Endothelial cell of umbilical vein (primary cell): ENCODE data around the gene MOB3B. TPM values are rescaled to one million over a fixed set of nuclear protein-coding genes. Genes with fewer than 3 reads are reported as not detected.

Experiments used
- BruUV-seq: library from RNA; stranded (reverse); fragments of 400-500 nt; replicated peaks from 2 replicates; lab custom pipeline; 2021; lab: Mats Ljungman, UMichigan
- CTCF ChIA-PET: fragments of 300-600, 350-600 bp; sonication (Branson Sonifier 250); formaldehyde crosslinking; loops from one replicate; lab custom pipeline; 2021; ENCODE audit warnings: antibody characterized with exemption, inconsistent platforms; lab: Charles Lee
- POLR2A ChIA-PET: fragments of 300-600, 350-600 bp; sonication (Branson Sonifier 250); formaldehyde crosslinking; loops from one replicate; lab custom pipeline; 2021; ENCODE audit warnings: antibody characterized with exemption, inconsistent platforms; lab: Charles Lee
- DNase-seq: peaks from one replicate; pipeline ENCODE4 v3.0.0-alpha.2; 2011; ENCODE audit warnings: low read depth, low spot score
- FAIRE-seq: peaks from 2 replicates; lab custom pipeline; 2011; peaks lifted over from hg19 to GRCh38; lab: Jason Lieb, UNC
- H2AFZ ChIP-seq: 2 replicates; pipeline ENCODE4 v1.6.0; 2012; ENCODE audit warnings: low read depth, low read length, control low read depth, inconsistent platforms
- H3K27ac ChIP-seq: 2 replicates; pipeline ENCODE4 v1.5.1; 2011; ENCODE audit warnings: low read depth, mild to moderate bottlenecking, control low read depth, low read length, moderate library complexity; ENCODE audit not compliant: insufficient read depth
- H3K27me3 ChIP-seq, 2 experiments: 2 replicates each; pipeline versions ENCODE4 v1.6.0 to v1.6.1; 2011; ENCODE audit warnings: low read length in 2 of 2, mixed read lengths in 1 of 2; ENCODE audit not compliant: control insufficient read depth in 2 of 2, insufficient read depth in 2 of 2
- H3K36me3 ChIP-seq, 2 experiments: 2 replicates in 1 of 2; 3 replicates in 1 of 2; pipeline ENCODE4 v1.5.1; 2011; ENCODE audit warnings: low read length in 2 of 2, mild to moderate bottlenecking in 1 of 2, moderate library complexity in 1 of 2; ENCODE audit not compliant: control insufficient read depth in 2 of 2, insufficient read depth in 2 of 2; ENCODE audit errors: extremely low read depth in 1 of 2
- H3K4me1 ChIP-seq: 3 replicates; pipeline ENCODE4 v1.5.1; 2011; ENCODE audit warnings: mild to moderate bottlenecking, low read length; ENCODE audit not compliant: control insufficient read depth, insufficient read depth; ENCODE audit errors: extremely low read depth
- H3K4me2 ChIP-seq: 2 replicates; pipeline ENCODE4 v1.6.1; 2011; ENCODE audit warnings: low read length, control low read depth, mixed read lengths; ENCODE audit not compliant: insufficient read depth
- H3K4me3 ChIP-seq, 3 experiments: fragments of 200-600 bp in 1 of 3; sonication (generic), shearing (Covaris generic) in 1 of 3; replicated peaks in 1 of 3; 2 replicates each; pipeline ENCODE4 v1.5.1; 2011 to 2016; ENCODE audit warnings: control low read depth in 3 of 3, low read length in 3 of 3, mild to moderate bottlenecking in 2 of 3, inconsistent platforms in 1 of 3, low read depth in 1 of 3, moderate library complexity in 1 of 3; ENCODE audit not compliant: insufficient read depth in 1 of 3
- H3K79me2 ChIP-seq: 2 replicates; pipeline ENCODE4 v1.6.0; 2012; ENCODE audit warnings: low read length, inconsistent platforms; ENCODE audit not compliant: control insufficient read depth, insufficient read depth
- H3K9ac ChIP-seq: replicated peaks from 2 replicates; pipeline ENCODE3; 2011; ENCODE audit warnings: low read length, control low read depth; ENCODE audit not compliant: insufficient read depth; ENCODE audit errors: extremely low read depth
- H3K9me1 ChIP-seq: replicated peaks from 3 replicates; pipeline ENCODE4 v1.6.0; 2011; ENCODE audit warnings: mild to moderate bottlenecking, low read length; ENCODE audit not compliant: control insufficient read depth, insufficient read depth; ENCODE audit errors: extremely low read depth
- H3K9me3 ChIP-seq: replicated peaks from 2 replicates; pipeline ENCODE4 v1.5.1; 2012; ENCODE audit warnings: low read length, inconsistent platforms; ENCODE audit not compliant: control insufficient read depth, insufficient read depth
- H4K20me1 ChIP-seq: replicated peaks from 2 replicates; pipeline ENCODE3; 2011; ENCODE audit warnings: mild to moderate bottlenecking, low read length; ENCODE audit not compliant: control insufficient read depth, insufficient read depth; ENCODE audit errors: extremely low read depth
- EZH2 ChIP-seq: IDR thresholded peaks from 2 replicates; pipeline ENCODE4 v1.6.1; 2012; ENCODE audit warnings: borderline replicate concordance, low read depth, mild to moderate bottlenecking, moderate library complexity, low read length, inconsistent platforms; ENCODE audit not compliant: severe bottlenecking
- FOS ChIP-seq: IDR thresholded peaks from 2 replicates; pipeline ENCODE4 v1.6.1; 2011; ENCODE audit warnings: mild to moderate bottlenecking, low read length, moderate library complexity, borderline replicate concordance; ENCODE audit not compliant: insufficient read depth
- GATA2 ChIP-seq: IDR thresholded peaks from 2 replicates; pipeline ENCODE4 v1.7.0; 2011; ENCODE audit warnings: low read depth, mild to moderate bottlenecking, moderate library complexity, mixed read lengths, low read length; ENCODE audit not compliant: insufficient read length, insufficient read depth
- JUN ChIP-seq: IDR thresholded peaks from 2 replicates; pipeline ENCODE4 v1.6.1; 2011; ENCODE audit warnings: borderline replicate concordance, low read depth; ENCODE audit not compliant: insufficient read length, insufficient read depth
- MAX ChIP-seq: IDR thresholded peaks from 2 replicates; pipeline ENCODE4 v1.6.1; 2011; ENCODE audit not compliant: insufficient read depth, insufficient read length
- MYC ChIP-seq: IDR thresholded peaks from one replicate; pipeline ENCODE4 v1.6.1; 2011; ENCODE audit warnings: mild to moderate bottlenecking, low read depth, low read length
- POLR2A ChIP-seq: IDR thresholded peaks from 2 replicates; pipeline ENCODE4 v1.6.1; 2012; ENCODE audit warnings: low read depth, mild to moderate bottlenecking, control low read depth, low read length
- POLR2AphosphoS5 ChIP-seq: IDR thresholded peaks from 2 replicates; pipeline ENCODE4 v1.6.1; 2012; ENCODE audit warnings: low read depth, mild to moderate bottlenecking, control low read depth, low read length, moderate library complexity; ENCODE audit not compliant: insufficient read depth
- dilution Hi-C: fragments of 300-500 bp; cut with MboI; formaldehyde crosslinking; loops from one replicate; pipeline ENCODE4 v1.15.0; 2019; ENCODE audit warnings: low sequenced_read_pairs; ENCODE audit not compliant: extremely low pct_ligation_motif_present
- intact Hi-C: fragments of 100-400 bp; cut with micrococcal nuclease; formaldehyde crosslinking; loops from one replicate; pipeline ENCODE4 v1.10.0; 2022
- polyA plus RNA-seq, 4 experiments: library from polyadenylated mRNA; depleted of rRNA in 3 of 4; stranded (reverse) in 3 of 4; unstranded in 1 of 4; fragments of >200 nt; gene quantifications; 2 replicates each; pipeline versions ENCODE4 v1.2.1 to v1.2.3, GENCODE V29; 2011 to 2012; ENCODE audit warnings: missing spikeins in 1 of 4
- total RNA-seq: library from RNA; stranded (reverse); gene quantifications from 2 replicates; pipeline ENCODE4 v1.2.3, GENCODE V29; 2021
- TF ChIP-seq, protein P1 (sequence below), 2 donors: IDR thresholded peaks; 1 replicate in 1 of 2; 2 replicates in 1 of 2; pipeline ENCODE4 v1.5.1; 2011; ENCODE audit warnings: low read length in 2 of 2, mild to moderate bottlenecking in 2 of 2, moderate library complexity in 2 of 2, control low read depth in 1 of 2, inconsistent platforms in 1 of 2, low read depth in 1 of 2; ENCODE audit not compliant: insufficient read depth in 1 of 2; ENCODE audit errors: extremely low read depth in 1 of 2

MOB3B gene
- total and polyA plus RNA-seq, 2 donors (not counting 3 experiments of a cell fraction or from before 2014, with no cell fraction given) = 0.03 TPM; not detected in 1

DNA sequence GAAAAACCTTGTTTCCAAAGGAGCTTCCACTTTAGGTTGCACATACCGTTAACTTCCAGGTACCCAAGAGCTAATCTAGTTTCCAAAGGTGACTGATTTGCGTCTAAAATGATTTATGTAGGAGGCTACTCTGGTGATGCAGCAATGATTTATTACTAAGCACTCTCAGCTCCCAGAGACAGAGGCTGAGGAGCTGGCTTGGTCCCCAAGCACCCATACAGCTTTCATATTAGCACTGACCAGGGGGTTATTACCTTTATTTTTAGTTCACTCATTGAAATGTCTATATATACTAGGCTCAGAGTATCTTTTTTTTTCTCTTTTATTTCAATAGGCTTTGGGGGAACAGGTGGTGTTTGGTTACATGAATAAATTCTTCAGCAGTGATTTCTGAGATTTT lies 141.5 kb downstream of the MOB3B start:
- H3K36me3 ChIP-seq = no peaks in the 10 kb centered on the region
- intact Hi-C loops (no loop called here), dilution Hi-C loops (no loop called here)

GRCh38 chr9:27387722-27388121 lies 141.9 kb downstream of the MOB3B start:
- H4K20me1 ChIP-seq = no peaks in the 10 kb centered on the region
- CTCF ChIA-PET = no interaction called here
- POLR2A ChIA-PET = no interaction called here
- H2AFZ ChIP-seq = no peak overlapping the region
- H3K9me1 ChIP-seq = no peaks in the 10 kb centered on the region
- no peaks in the 10 kb centered on the region for H3K36me3 ChIP-seq
- DNase-seq = no peak
- peaks cover 9 to 32% of the 10 kb centered on the region in 2 experiments for H3K27me3 ChIP-seq
- dilution Hi-C loops = no loop called here
- intact Hi-C loops = no loop called here
- FAIRE-seq = no peak
- no peaks in the 10 kb centered on the region for H3K79me2 ChIP-seq
- H3K4me1 ChIP-seq = no peaks in the 10 kb centered on the region
- no peak overlapping the region for H3K4me3 ChIP-seq
- H3K9me3 ChIP-seq = no peaks in the 10 kb centered on the region
- TF ChIP-seq POLR2A (no peak), EZH2 (no peak), GATA2 (no peak), POLR2AphosphoS5 (no peak), MAX (no peak), FOS (no peak), MYC (no peak), JUN (no peak)
- TF ChIP-seq, protein P1, sequence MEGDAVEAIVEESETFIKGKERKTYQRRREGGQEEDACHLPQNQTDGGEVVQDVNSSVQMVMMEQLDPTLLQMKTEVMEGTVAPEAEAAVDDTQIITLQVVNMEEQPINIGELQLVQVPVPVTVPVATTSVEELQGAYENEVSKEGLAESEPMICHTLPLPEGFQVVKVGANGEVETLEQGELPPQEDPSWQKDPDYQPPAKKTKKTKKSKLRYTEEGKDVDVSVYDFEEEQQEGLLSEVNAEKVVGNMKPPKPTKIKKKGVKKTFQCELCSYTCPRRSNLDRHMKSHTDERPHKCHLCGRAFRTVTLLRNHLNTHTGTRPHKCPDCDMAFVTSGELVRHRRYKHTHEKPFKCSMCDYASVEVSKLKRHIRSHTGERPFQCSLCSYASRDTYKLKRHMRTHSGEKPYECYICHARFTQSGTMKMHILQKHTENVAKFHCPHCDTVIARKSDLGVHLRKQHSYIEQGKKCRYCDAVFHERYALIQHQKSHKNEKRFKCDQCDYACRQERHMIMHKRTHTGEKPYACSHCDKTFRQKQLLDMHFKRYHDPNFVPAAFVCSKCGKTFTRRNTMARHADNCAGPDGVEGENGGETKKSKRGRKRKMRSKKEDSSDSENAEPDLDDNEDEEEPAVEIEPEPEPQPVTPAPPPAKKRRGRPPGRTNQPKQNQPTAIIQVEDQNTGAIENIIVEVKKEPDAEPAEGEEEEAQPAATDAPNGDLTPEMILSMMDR (IDR thresholded peaks at IDR 0.05; ENCODE audit: extremely low read depth in 1 of 2, insufficient read depth in 1 of 2, low read depth in 1 of 2, low read length in 2 of 2) = no peak
- H3K4me2 ChIP-seq = no peak overlapping the region
- H3K9ac ChIP-seq = no peak overlapping the region
- H3K27ac ChIP-seq = no peak overlapping the region
- no TSS peak for BruUV-seq

More for the DNA sequence above, 141.5 kb downstream of the MOB3B start:
- Histone ChIP-seq H3K4me3 (no peak overlapping the region), H3K4me1 (no peaks in the 10 kb centered on the region), H2AFZ (no peak overlapping the region), H3K27me3 (peaks cover 9 to 32% of the 10 kb centered on the region in 2 experiments), H3K9me1 (no peaks in the 10 kb centered on the region), H3K79me2 (no peaks in the 10 kb centered on the region), H3K9me3 (no peaks in the 10 kb centered on the region), H3K27ac (no peak overlapping the region), H3K9ac (no peak overlapping the region), H4K20me1 (no peaks in the 10 kb centered on the region), H3K4me2 (no peak overlapping the region)
- POLR2A ChIA-PET = no interaction called here
- FAIRE-seq (no peak), DNase-seq (no peak)
- CTCF ChIA-PET = no interaction called here
- BruUV-seq = no TSS peak
- TF ChIP-seq MYC (no peak), GATA2 (no peak)
- TF ChIP-seq, protein P1 (IDR thresholded peaks at IDR 0.05; ENCODE audit: extremely low read depth in 1 of 2, insufficient read depth in 1 of 2, low read depth in 1 of 2, low read length in 2 of 2) = no peak
